ENCODE measurements around the gene PSIP1. TPM values are rescaled to one million over a fixed set of nuclear protein-coding genes. Genes with fewer than 3 reads are reported as not detected.

PSIP1 gene
- total RNA-seq, 2 donors from 2014 or later: 124 to 159 TPM

- DNase-seq (ENCODE audit: low spot score in 2 of 2): no peak
Measured at GRCh38 chr9:15513335-15513734, 2.6 kb upstream of the PSIP1 start.

GRCh38 chr9:15512889-15513288, 2.1 kb upstream of the PSIP1 start:
- no peak for DNase-seq (ENCODE audit: low spot score in 2 of 2)
- ATAC-seq: no peak
- Mint-ChIP-seq H3K36me3 (peaks cover 19 to 21% of the 10 kb centered on the region in 2 donors), H3K27ac (no peak overlapping the region), H3K9me3 (no peaks in the 10 kb centered on the region)

More at GRCh38 chr9:15513335-15513734, 2.6 kb upstream of the PSIP1 start:
- ATAC-seq: no peak
- Mint-ChIP-seq H3K9me3 (no peaks in the 10 kb centered on the region), H3K36me3 (peaks cover 16 to 18% of the 10 kb centered on the region in 2 donors), H3K27ac (no peak overlapping the region)

GRCh38 chr9:15512204-15512603, 1.4 kb upstream of the PSIP1 start:
- Mint-ChIP-seq H3K27ac (peak overlapping the region in 1 of 2 donors; percentile 97), H3K36me3 (peaks cover 19 to 21% of the 10 kb centered on the region in 2 donors)
- ATAC-seq: peak in 1 of 2 donors; percentile 14

GRCh38 chr9:15509931-15510788, 610 bp downstream of the PSIP1 start:
- DNase-seq (ENCODE audit: low spot score in 2 of 2): peak; percentile 45 to 72
- Mint-ChIP-seq H3K36me3 (peaks cover 33 to 37% of the 10 kb centered on the region in 2 donors), H3K9me3 (no peaks in the 10 kb centered on the region), H3K27ac (peak overlapping the region; percentile 97 to 98)
- ATAC-seq: peak; percentile 48 to 58

More at GRCh38 chr9:15512204-15512603, 1.4 kb upstream of the PSIP1 start:
- DNase-seq (ENCODE audit: low spot score in 2 of 2): no peak
- H3K9me3 Mint-ChIP-seq: no peaks in the 10 kb centered on the region

GRCh38 chr9:15505921-15506320, 4.8 kb downstream of the PSIP1 start:
- Mint-ChIP-seq H3K27ac (no peak overlapping the region), H3K9me3 (no peaks in the 10 kb centered on the region), H3K36me3 (peaks cover 38 to 50% of the 10 kb centered on the region in 2 donors)
- ATAC-seq: no peak
- no peak for DNase-seq (ENCODE audit: low spot score in 2 of 2)

GRCh38 chr9:15501803-15502202, 9.0 kb downstream of the PSIP1 start:
- no peaks in the 10 kb centered on the region for H3K9me3 Mint-ChIP-seq
- DNase-seq (ENCODE audit: low spot score in 2 of 2) (no peak), ATAC-seq (peak in 1 of 2 donors; percentile 22)
- peak overlapping the region in 1 of 2 donors; percentile 19 for H3K27ac Mint-ChIP-seq
- peaks cover 17 to 51% of the 10 kb centered on the region in 2 donors for H3K36me3 Mint-ChIP-seq

GRCh38 chr9:15501179-15501578, 9.6 kb downstream of the PSIP1 start:
- no peaks in the 10 kb centered on the region for H3K9me3 Mint-ChIP-seq
- peaks cover 11 to 45% of the 10 kb centered on the region in 2 donors for H3K36me3 Mint-ChIP-seq
- DNase-seq (ENCODE audit: low spot score in 2 of 2) (no peak), ATAC-seq (no peak)
- H3K27ac Mint-ChIP-seq: peak overlapping the region; percentile 3 to 70

- H3K9me3 Mint-ChIP-seq: no peaks in the 10 kb centered on the region
- ATAC-seq (no peak), DNase-seq (ENCODE audit: low spot score in 2 of 2) (no peak)
- H3K36me3 Mint-ChIP-seq: peaks cover 5 to 46% of the 10 kb centered on the region in 2 donors
- H3K27ac Mint-ChIP-seq: peak overlapping the region; percentile 59 to 86
Measured at GRCh38 chr9:15499139-15499538, 11.6 kb downstream of the PSIP1 start.

- H3K9me3 Mint-ChIP-seq: peaks cover 0 to 2% of the 10 kb centered on the region in 2 donors
- ATAC-seq (no peak), DNase-seq (ENCODE audit: low spot score in 2 of 2) (no peak)
- no peak overlapping the region for H3K27ac Mint-ChIP-seq
- peaks cover 7 to 43% of the 10 kb centered on the region in 2 donors for H3K36me3 Mint-ChIP-seq
Measured at GRCh38 chr9:15498246-15498995, 12.3 kb downstream of the PSIP1 start.

GRCh38 chr9:15492485-15493150, 18.2 kb downstream of the PSIP1 start:
- Mint-ChIP-seq H3K36me3 (peaks cover 8 to 47% of the 10 kb centered on the region in 2 donors), H3K27ac (peak overlapping the region in 1 of 2 donors; percentile 10), H3K9me3 (peaks cover 4 to 8% of the 10 kb centered on the region in 2 donors)
- no peak for DNase-seq (ENCODE audit: low spot score in 2 of 2)
- ATAC-seq: no peak

GRCh38 chr9:15491950-15492349, 18.8 kb downstream of the PSIP1 start:
- peak overlapping the region in 1 of 2 donors; percentile 92 for H3K27ac Mint-ChIP-seq

GRCh38 chr9:15485836-15486666, 24.7 kb downstream of the PSIP1 start:
- ATAC-seq: peak in 1 of 2 donors; percentile 35

More at GRCh38 chr9:15491950-15492349, 18.8 kb downstream of the PSIP1 start:
- ATAC-seq (no peak), DNase-seq (ENCODE audit: low spot score in 2 of 2) (no peak)
- H3K9me3 Mint-ChIP-seq: peaks cover 4 to 8% of the 10 kb centered on the region in 2 donors
- H3K36me3 Mint-ChIP-seq: peaks cover 8 to 42% of the 10 kb centered on the region in 2 donors

GRCh38 chr9:15484802-15485201, 26.0 kb downstream of the PSIP1 start:
- DNase-seq (ENCODE audit: low spot score in 2 of 2) (no peak), ATAC-seq (peak in 1 of 2 donors; percentile 81)
- Mint-ChIP-seq H3K9me3 (no peaks in the 10 kb centered on the region), H3K36me3 (peaks cover 0 to 14% of the 10 kb centered on the region in 2 donors), H3K27ac (no peak overlapping the region)

More at GRCh38 chr9:15485836-15486666, 24.7 kb downstream of the PSIP1 start:
- Mint-ChIP-seq H3K27ac (no peak overlapping the region), H3K9me3 (no peaks in the 10 kb centered on the region), H3K36me3 (peaks cover 0 to 22% of the 10 kb centered on the region in 2 donors)
- DNase-seq (ENCODE audit: low spot score in 2 of 2): no peak

GRCh38 chr9:15482146-15482545, 28.6 kb downstream of the PSIP1 start:
- no peak for ATAC-seq
- DNase-seq (ENCODE audit: low spot score in 2 of 2): no peak
- Mint-ChIP-seq H3K36me3 (peaks cover 0 to 12% of the 10 kb centered on the region in 2 donors), H3K27ac (peak overlapping the region in 1 of 2 donors; percentile 24), H3K9me3 (no peaks in the 10 kb centered on the region)

GRCh38 chr9:15480028-15480427, 30.7 kb downstream of the PSIP1 start:
- Mint-ChIP-seq H3K27ac (no peak overlapping the region), H3K36me3 (peaks cover 0 to 5% of the 10 kb centered on the region in 2 donors), H3K9me3 (no peaks in the 10 kb centered on the region)
- DNase-seq (ENCODE audit: low spot score in 2 of 2) (no peak), ATAC-seq (no peak)

Measured in activated naive CD4-positive, alpha-beta T cell treated with anti-CD3 and anti-CD28 coated beads, Interleukin-2, amount 50 U/mL, for 72 hours (primary cell).